Spleen (tissue), 11 donors: Measurements from ENCODE around the gene EEF1AKMT3. TPM values are rescaled to one million over a fixed set of nuclear protein-coding genes. Genes with fewer than 3 reads are reported as not detected.

Experiments
- DNase-seq: peaks from one replicate; pipeline ENCODE4 v3.0.0-alpha.2; 2020
- H3K27ac ChIP-seq, 8 donors: fragments of 200-600 bp; sonication (generic) in 7 of 8; 1 replicate in 4 of 8; 2 replicates in 4 of 8; pipeline versions ENCODE4 v1.5.0 to v1.8.0; 2016 to 2021; ENCODE audit warnings: inconsistent platforms in 4 of 8, mild to moderate bottlenecking in 4 of 8, moderate library complexity in 1 of 8
- H3K27me3 ChIP-seq, 7 donors: fragments of 200-600 bp; sonication (generic) in 6 of 7; replicated peaks in 1 of 7; 1 replicate in 4 of 7; 2 replicates in 3 of 7; pipeline versions ENCODE4 v1.5.0 to v1.8.0; 2016 to 2021; ENCODE audit warnings: inconsistent platforms in 3 of 7, mild to moderate bottlenecking in 1 of 7
- H3K36me3 ChIP-seq, 6 donors: fragments of 200-600 bp; sonication (generic) in 5 of 6; 1 replicate in 4 of 6; 2 replicates in 2 of 6; pipeline versions ENCODE4 v1.5.0 to v1.8.0; 2016 to 2021; ENCODE audit warnings: inconsistent platforms in 2 of 6
- H3K4me1 ChIP-seq, 6 donors: fragments of 200-600 bp; sonication (generic) in 5 of 6; 1 replicate in 3 of 6; 2 replicates in 3 of 6; pipeline versions ENCODE4 v1.5.0 to v1.8.0; 2016 to 2021; ENCODE audit warnings: inconsistent platforms in 3 of 6
- H3K4me3 ChIP-seq, 8 donors: fragments of 200-600 bp; sonication (generic) in 7 of 8; 1 replicate in 4 of 8; 2 replicates in 4 of 8; pipeline versions ENCODE4 v1.5.0 to v1.8.0; 2016 to 2021; ENCODE audit warnings: inconsistent platforms in 4 of 8, mild to moderate bottlenecking in 4 of 8, moderate library complexity in 2 of 8
- H3K9me3 ChIP-seq, 8 donors: fragments of 200-600 bp; sonication (generic) in 7 of 8; 1 replicate in 4 of 8; 2 replicates in 4 of 8; pipeline versions ENCODE4 v1.5.0 to v1.8.0; 2016 to 2021; ENCODE audit warnings: inconsistent platforms in 4 of 8
- CTCF ChIP-seq, 11 experiments: fragments of 200-600 bp in 7 of 11; fragments of 450-650 bp in 4 of 11; sonication (generic) in 4 of 11; IDR thresholded peaks in 8 of 11; conservative IDR thresholded peaks in 3 of 11; 1 replicate in 7 of 11; 2 replicates in 4 of 11; pipeline versions ENCODE4 v1.4.0 to v1.8.0; 2016 to 2021; ENCODE audit warnings: antibody characterized with exemption in 11 of 11, inconsistent platforms in 4 of 11, mild to moderate bottlenecking in 1 of 11
- POLR2A ChIP-seq, 3 donors: fragments of 450-650 bp; IDR thresholded peaks; one replicate each; pipeline ENCODE4 v1.5.1; 2017; ENCODE audit warnings: antibody characterized with exemption in 3 of 3, mild to moderate bottlenecking in 1 of 3
- POLR2AphosphoS5 ChIP-seq, 3 donors: sonication (generic); formaldehyde crosslinking; IDR thresholded peaks; one replicate each; pipeline ENCODE4 v1.5.1; 2017; ENCODE audit warnings: antibody characterized with exemption in 3 of 3
- WGBS, 5 donors: extraction: QIAGEN DNeasy Blood & Tissue Kit in 3 of 5; methylation state at CpG; one replicate each; pipeline versions ENCODE4 v1.1.5 to v1.1.7; 2013 to 2018; 5-methylcytosine and 5-hydroxymethylcytosine counted together
- intact Hi-C: fragments of 100-400 bp; cut with DNase I; formaldehyde crosslinking; loops from one replicate; pipeline ENCODE4 v1.15.0; 2023; ENCODE audit warnings: low total_unique reads
- polyA plus RNA-seq, 3 donors: library from polyadenylated mRNA; stranded (reverse); fragments of 200-250 nt; gene quantifications; one replicate each; pipeline ENCODE4 v1.2.1, GENCODE V29; 2013
- total RNA-seq, 7 donors: library from RNA; depleted of rRNA in 3 of 7; stranded (reverse); fragments of >200 nt in 3 of 7; fragmentation: NEBNext Ultra II Directional in 4 of 7; extraction: Animal tissue kit (Norgen Biotek cat#: 25700) in 4 of 7; gene quantifications; one replicate each; pipeline versions ENCODE4 v1.1.0 to v1.2.1, GENCODE V29; 2016 to 2021
- donor health status: healthy with polysubstance abuse.
- donor health status: DM: no; HTN: no; CAD: no; lungs with moderate emphysema.
- donor health status: DM: no; HTN: no; CAD: no.
- donor health status: Bipolar disorder and iron deficiency.
- donor health status: healthy.
- donor health status: DM: no; HTN: no; CAD: no.
- donor health status: DM: yes; HTN: yes; CAD: no.

The EEF1AKMT3 gene
- total and polyA plus RNA-seq, 10 donors: 1.2 to 9.5 (median 4.4) TPM

GRCh38 chr12:57776247-57776587, 3.8 kb downstream of the EEF1AKMT3 start:
- Histone ChIP-seq H3K4me3 (no peak overlapping the region), H3K27ac (no peak overlapping the region), H3K36me3 (no peaks in the 10 kb centered on the region), H3K27me3 (no peaks in the 10 kb centered on the region), H3K9me3 (no peaks in the 10 kb centered on the region), H3K4me1 (peaks cover 3 to 47% (median 30%) of the 10 kb centered on the region in 6 donors)
- no peak for DNase-seq
- intact Hi-C loops: no loop called here
- TF ChIP-seq CTCF (IDR thresholded peaks at IDR 0.05 in 8 of 11, conservative IDR thresholded peaks at IDR 0.05 in 3 of 11) (no peak), POLR2AphosphoS5 (IDR thresholded peaks at IDR 0.05) (no peak), POLR2A (IDR thresholded peaks at IDR 0.05) (no peak)
- 80 to 93% (median 91%) methylated on average over 2 of the region's 2 CpGs for WGBS, 5 donors

DNA sequence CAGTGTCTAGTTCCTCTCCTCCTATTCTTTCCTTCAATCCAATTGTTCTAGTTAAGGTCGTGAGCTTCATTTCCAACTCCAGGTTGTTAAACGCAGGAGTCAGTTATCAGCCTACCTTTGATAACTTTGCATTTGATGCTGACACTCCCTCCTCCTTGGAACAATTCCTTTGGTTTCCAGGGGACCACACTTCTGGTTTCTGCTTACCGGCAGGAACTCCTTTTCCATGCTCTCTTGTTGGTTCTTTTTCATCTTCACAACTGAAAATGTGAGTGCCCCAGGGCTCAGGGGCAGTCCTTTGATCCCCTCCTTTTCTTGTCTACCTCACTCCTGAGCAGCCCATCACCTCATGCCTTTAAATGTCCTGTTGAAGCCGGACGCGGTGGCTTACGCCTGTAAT, 5.0 kb downstream of the EEF1AKMT3 start:
- Histone ChIP-seq H3K4me3 (no peak overlapping the region), H3K4me1 (peaks cover 0 to 51% (median 34%) of the 10 kb centered on the region in 6 donors), H3K9me3 (no peaks in the 10 kb centered on the region), H3K27ac (no peak overlapping the region), H3K36me3 (no peaks in the 10 kb centered on the region), H3K27me3 (no peaks in the 10 kb centered on the region)
- TF ChIP-seq POLR2A (IDR thresholded peaks at IDR 0.05) (no peak), CTCF (IDR thresholded peaks at IDR 0.05 in 8 of 11, conservative IDR thresholded peaks at IDR 0.05 in 3 of 11) (no peak), POLR2AphosphoS5 (IDR thresholded peaks at IDR 0.05) (no peak)
- WGBS, 5 donors: 91 to 96% (median 93%) methylated on average over 7 of the region's 7 CpGs
- no peak for DNase-seq
- intact Hi-C loops: no loop called here

- WGBS, 5 donors: 91 to 94% (median 93%) methylated on average over 7 of the region's 7 CpGs
- no peak for TF ChIP-seq CTCF (IDR thresholded peaks at IDR 0.05 in 8 of 11, conservative IDR thresholded peaks at IDR 0.05 in 3 of 11)
- no peak for TF ChIP-seq POLR2A (IDR thresholded peaks at IDR 0.05)
- no peak for TF ChIP-seq POLR2AphosphoS5 (IDR thresholded peaks at IDR 0.05)
- Histone ChIP-seq H3K4me1 (peaks cover 0 to 50% (median 33%) of the 10 kb centered on the region in 6 donors), H3K9me3 (no peaks in the 10 kb centered on the region), H3K27ac (no peak overlapping the region), H3K4me3 (no peak overlapping the region), H3K27me3 (no peaks in the 10 kb centered on the region), H3K36me3 (no peaks in the 10 kb centered on the region)
- no peak for DNase-seq
- intact Hi-C loops: no loop called here
These were observed 5.5 kb downstream of the EEF1AKMT3 start for GRCh38 chr12:57777911-57778310.

DNA sequence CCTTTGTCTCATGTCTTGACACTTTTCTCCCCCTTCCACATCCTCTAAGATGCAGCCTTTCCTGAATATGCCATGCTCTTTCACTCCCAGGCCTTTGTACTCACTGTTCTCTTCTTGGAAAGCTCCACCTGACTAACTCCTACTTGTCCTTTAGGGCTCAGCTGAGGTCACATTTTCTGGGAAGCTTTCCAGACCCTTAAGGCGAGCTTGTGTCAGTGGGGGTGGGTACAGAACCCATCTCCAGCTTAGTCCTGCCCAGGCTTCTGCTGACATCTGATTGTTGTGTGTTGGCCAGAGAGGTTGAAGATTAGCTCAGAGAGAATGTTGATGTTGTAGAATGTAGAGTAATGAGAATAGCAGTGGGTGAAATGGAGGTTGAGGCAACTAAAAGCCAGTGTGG, 7.3 kb downstream of the EEF1AKMT3 start:
- DNase-seq: no peak
- Histone ChIP-seq H3K4me3 (no peak overlapping the region), H3K27me3 (no peaks in the 10 kb centered on the region), H3K27ac (no peak overlapping the region), H3K4me1 (peaks cover 14 to 56% (median 41%) of the 10 kb centered on the region in 6 donors), H3K9me3 (no peaks in the 10 kb centered on the region), H3K36me3 (peaks cover 0 to 10% (median 0%) of the 10 kb centered on the region in 6 donors)
- 66 to 92% (median 78%) methylated on average over 1 of the region's 1 CpG for WGBS, 5 donors
- intact Hi-C loops: no loop called here
- TF ChIP-seq POLR2AphosphoS5 (IDR thresholded peaks at IDR 0.05) (no peak), POLR2A (IDR thresholded peaks at IDR 0.05) (no peak), CTCF (IDR thresholded peaks at IDR 0.05 in 8 of 11, conservative IDR thresholded peaks at IDR 0.05 in 3 of 11) (no peak)
